Naive thymus-derived CD4-positive, alpha-beta T cell (primary cell): ENCODE data around the gene KLRF2. TPM values are rescaled to one million over a fixed set of nuclear protein-coding genes. Genes with fewer than 3 reads are reported as not detected.
A peak's percentile ranks its signal among the peaks of the same experiment; 100 is the strongest.

Experiments
- ATAC-seq: fragments of 150-1000 bp; cut with Tn5 transposase; 2 replicates; pipeline ENCODE4 v1.10.0; 2021; ENCODE audit warnings: mild to moderate bottlenecking, moderate library complexity
- CTCF ChIA-PET: fragments of 350-600 bp; sonication (Branson Sonifier 250); formaldehyde crosslinking; loops from one replicate; lab custom pipeline; 2021; ENCODE audit warnings: antibody characterized with exemption; lab: Charles Lee
- POLR2A ChIA-PET: fragments of 350-600 bp; sonication (Branson Sonifier 250); formaldehyde crosslinking; loops from one replicate; lab custom pipeline; 2021; ENCODE audit warnings: antibody characterized with exemption, inconsistent platforms; lab: Charles Lee
- DNase-seq, 9 donors: peaks; one replicate each; pipeline versions ENCODE4 v3.0.0 to v3.0.0-alpha.2; 2020 to 2022; ENCODE audit warnings: mixed read lengths in 1 of 9
- H3K27ac ChIP-seq: one replicate; pipeline ENCODE4 v1.7.0; 2013; ENCODE audit warnings: mild to moderate bottlenecking, low read depth, low read length, moderate library complexity
- H3K27me3 ChIP-seq, 2 donors: one replicate each; pipeline ENCODE4 v1.7.0; 2013; ENCODE audit warnings: low read length in 2 of 2, mild to moderate bottlenecking in 2 of 2, moderate library complexity in 2 of 2; ENCODE audit not compliant: control insufficient read depth in 2 of 2, insufficient read depth in 2 of 2
- H3K36me3 ChIP-seq, 3 experiments: 1 replicate in 2 of 3; 2 replicates in 1 of 3; pipeline ENCODE4 v1.7.0; 2013; ENCODE audit warnings: low read length in 3 of 3, mild to moderate bottlenecking in 3 of 3, moderate library complexity in 1 of 3; ENCODE audit not compliant: insufficient read depth in 3 of 3, control insufficient read depth in 2 of 3
- H3K4me1 ChIP-seq, 2 donors: one replicate each; pipeline ENCODE4 v1.7.0; 2013; ENCODE audit warnings: low read length in 2 of 2, mild to moderate bottlenecking in 2 of 2, moderate library complexity in 1 of 2; ENCODE audit not compliant: control insufficient read depth in 2 of 2, insufficient read depth in 2 of 2
- H3K4me3 ChIP-seq: 2 replicates; pipeline ENCODE4 v1.7.0; 2013; ENCODE audit warnings: mild to moderate bottlenecking, low read length
- H3K9me3 ChIP-seq, 3 experiments: 1 replicate in 2 of 3; 2 replicates in 1 of 3; pipeline ENCODE4 v1.7.0; 2013; ENCODE audit warnings: low read length in 3 of 3; ENCODE audit not compliant: control insufficient read depth in 2 of 3
- H3K27ac Mint-ChIP-seq, 9 donors: one replicate each; pipeline ENCODE4 v1.8.0; 2020 to 2022; ENCODE audit warnings: mixed read lengths in 9 of 9, mild to moderate bottlenecking in 8 of 9, moderate library complexity in 5 of 9, inconsistent platforms in 2 of 9
- H3K27me3 Mint-ChIP-seq, 5 donors: one replicate each; pipeline ENCODE4 v1.8.0; 2021 to 2022; ENCODE audit warnings: mixed read lengths in 5 of 5, mild to moderate bottlenecking in 1 of 5
- H3K36me3 Mint-ChIP-seq, 5 donors: one replicate each; pipeline ENCODE4 v1.8.0; 2020 to 2022; ENCODE audit warnings: mixed read lengths in 5 of 5, mild to moderate bottlenecking in 3 of 5, inconsistent platforms in 1 of 5
- H3K4me1 Mint-ChIP-seq, 7 donors: one replicate each; pipeline ENCODE4 v1.8.0; 2020 to 2022; ENCODE audit warnings: mixed read lengths in 7 of 7, mild to moderate bottlenecking in 3 of 7, inconsistent platforms in 1 of 7
- H3K4me3 Mint-ChIP-seq, 10 donors: one replicate each; pipeline ENCODE4 v1.8.0; 2020 to 2022; ENCODE audit warnings: mild to moderate bottlenecking in 10 of 10, mixed read lengths in 10 of 10, moderate library complexity in 6 of 10, inconsistent platforms in 2 of 10
- H3K9me3 Mint-ChIP-seq, 11 donors: one replicate each; pipeline ENCODE4 v1.8.0; 2020 to 2022; ENCODE audit warnings: mixed read lengths in 11 of 11, mild to moderate bottlenecking in 4 of 11, inconsistent platforms in 1 of 11, moderate library complexity in 1 of 11
- intact Hi-C, 2 donors: fragments of 100-400 bp; cut with micrococcal nuclease; formaldehyde crosslinking; loops; one replicate each; pipeline ENCODE4 v1.15.1; 2023
- polyA plus RNA-seq, 2 donors: library from polyadenylated mRNA; unstranded; fragments of 300-500 nt; fragmentation: Illumina TruSeq; gene quantifications; one replicate each; pipeline ENCODE4 v1.2.3, GENCODE V29; 2021
- total RNA-seq, 6 experiments: library from RNA in 5 of 6; stranded (reverse) in 5 of 6; gene quantifications; 1 replicate in 5 of 6; 2 replicates in 1 of 6; pipeline ENCODE4 v1.2.3 and lab custom pipeline; 2021 to 2026

The KLRF2 gene
- total and polyA plus RNA-seq, 7 experiments from 2014 or later, result not detected

- Mint-ChIP-seq H3K4me1 (peaks cover 0 to 10% (median 4%) of the 10 kb centered on the region in 7 donors), H3K4me3 (no peak overlapping the region), H3K27me3 (peaks cover 0 to 27% (median 0%) of the 10 kb centered on the region in 5 donors), H3K36me3 (no peaks in the 10 kb centered on the region), H3K27ac (no peak overlapping the region), H3K9me3 (peaks cover 0 to 1% (median 0%) of the 10 kb centered on the region in 11 donors)
- ChIA-PET CTCF (interaction anchor here (0.9 to 1.6 kb wide), 3 partner anchors 10 to 25 kb away, joined by 3 to 5 read pairs (median 3); no protein-coding TSS in a partner anchor), POLR2A (interaction anchor here (0.5 to 1.4 kb wide), 5 partner anchors 18 to 296 kb away, joined by 3 to 4 read pairs (median 3); partner anchors contain the start of gene CLEC2B)
- intact Hi-C loops, result loop anchor here (1.0 to 5.0 kb wide), 2 partner anchors 10 to 1827 kb away; no protein-coding TSS in a partner anchor
- Histone ChIP-seq H3K27me3 (no peaks in the 10 kb centered on the region), H3K27ac (no peak overlapping the region), H3K4me1 (no peaks in the 10 kb centered on the region), H3K36me3 (no peaks in the 10 kb centered on the region), H3K9me3 (no peaks in the 10 kb centered on the region), H3K4me3 (no peak overlapping the region)
- DNase-seq (no peak), ATAC-seq (no peak)
Measured at GRCh38 chr12:9895215-9895971, 14.1 kb downstream of the KLRF2 start.

DNA sequence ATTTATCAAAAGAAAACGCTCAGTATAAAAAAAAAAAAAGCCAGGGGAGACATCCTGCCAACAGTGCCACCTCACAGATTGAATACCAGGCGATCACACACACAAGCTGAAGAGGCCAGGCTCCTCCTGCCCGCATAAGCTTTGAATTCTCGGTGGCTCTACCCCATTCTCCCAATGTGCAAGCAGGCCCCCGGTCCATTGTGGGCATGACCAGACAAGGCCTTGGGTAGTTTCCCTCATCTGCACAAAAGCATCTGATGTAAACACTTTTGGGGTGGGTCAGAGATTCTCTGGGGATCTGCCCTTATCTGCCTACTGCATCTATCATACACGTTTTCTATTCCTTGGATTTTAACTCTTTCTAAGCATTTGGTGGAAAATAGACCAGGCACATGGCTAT, 16.2 kb downstream of the KLRF2 start:
- Histone ChIP-seq H3K36me3 (no peaks in the 10 kb centered on the region), H3K4me1 (no peaks in the 10 kb centered on the region), H3K4me3 (no peak overlapping the region), H3K9me3 (peaks cover 0 to 6% (median 0%) of the 10 kb centered on the region in 3 experiments), H3K27me3 (no peaks in the 10 kb centered on the region), H3K27ac (no peak overlapping the region)
- peaks cover 0 to 20% (median 6%) of the 10 kb centered on the region in 11 donors for H3K9me3 Mint-ChIP-seq
- no peak overlapping the region for H3K27ac Mint-ChIP-seq
- ATAC-seq (no peak), DNase-seq (no peak)
- H3K27me3 Mint-ChIP-seq, result peaks cover 0 to 29% (median 0%) of the 10 kb centered on the region in 5 donors
- ChIA-PET POLR2A (interaction anchor here (0.7 kb wide), 1 partner anchor 18 kb away, joined by 5 read pairs; no protein-coding TSS in a partner anchor), CTCF (no interaction called here)
- peaks cover 0 to 6% (median under 1%) of the 10 kb centered on the region in 5 donors for H3K36me3 Mint-ChIP-seq
- intact Hi-C loops, result loop anchor here in 1 of 2 donors (5.0 kb wide), 1 partner anchor 1825 kb away; no protein-coding TSS in a partner anchor
- H3K4me3 Mint-ChIP-seq, result no peak overlapping the region
- peaks cover 0 to 10% (median 4%) of the 10 kb centered on the region in 7 donors for H3K4me1 Mint-ChIP-seq

GRCh38 chr12:9899209-9899608, 17.9 kb downstream of the KLRF2 start:
- CTCF ChIA-PET, result no interaction called here
- Mint-ChIP-seq H3K4me3 (no peak overlapping the region), H3K9me3 (peaks cover 0 to 36% (median 14%) of the 10 kb centered on the region in 11 donors), H3K36me3 (peaks cover 0 to 18% (median 7%) of the 10 kb centered on the region in 5 donors), H3K27me3 (peaks cover 0 to 21% (median 0%) of the 10 kb centered on the region in 5 donors), H3K27ac (no peak overlapping the region), H3K4me1 (peaks cover 0 to 10% (median 3%) of the 10 kb centered on the region in 7 donors)
- Histone ChIP-seq H3K4me3 (no peak overlapping the region), H3K36me3 (no peaks in the 10 kb centered on the region), H3K9me3 (peaks cover 0 to 10% (median 0%) of the 10 kb centered on the region in 3 experiments), H3K27ac (no peak overlapping the region), H3K27me3 (no peaks in the 10 kb centered on the region), H3K4me1 (no peaks in the 10 kb centered on the region)
- intact Hi-C loops, result loop anchor here in 1 of 2 donors (5.0 kb wide), 1 partner anchor 1823 kb away; no protein-coding TSS in a partner anchor
- POLR2A ChIA-PET, result interaction anchor here (0.6 kb wide), 1 partner anchor 262 kb away, joined by 3 read pairs; no protein-coding TSS in a partner anchor
- ATAC-seq (no peak), DNase-seq (no peak)

DNA sequence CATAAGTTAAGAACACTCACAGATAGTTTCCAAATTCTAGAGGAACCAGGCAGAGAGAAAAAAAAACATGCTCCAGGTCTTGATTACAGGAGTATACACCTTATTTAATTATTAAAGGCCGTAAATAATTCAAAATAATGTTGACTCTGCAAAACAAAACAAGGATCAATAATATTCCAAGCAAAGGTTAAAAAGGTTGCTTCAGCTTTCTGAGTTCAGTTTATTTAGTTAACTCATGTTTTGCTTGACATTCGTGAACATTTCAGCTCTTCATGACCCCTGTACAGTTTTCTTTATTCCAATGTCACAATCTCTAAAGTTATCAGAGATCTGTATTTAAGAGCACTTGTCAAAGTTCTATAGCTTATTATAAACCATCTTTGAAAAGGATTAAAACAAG, 19.6 kb downstream of the KLRF2 start:
- H3K27me3 ChIP-seq, result no peaks in the 10 kb centered on the region
- H3K27me3 Mint-ChIP-seq, result peaks cover 0 to 13% (median 0%) of the 10 kb centered on the region in 5 donors
- no peak overlapping the region for H3K4me3 ChIP-seq
- H3K36me3 ChIP-seq, result no peaks in the 10 kb centered on the region
- H3K36me3 Mint-ChIP-seq, result peaks cover 0 to 29% (median 7%) of the 10 kb centered on the region in 5 donors
- ChIA-PET POLR2A (interaction anchor here (0.7 to 1.4 kb wide), 2 partner anchors 29 to 294 kb away, joined by 3 to 4 read pairs; no protein-coding TSS in a partner anchor), CTCF (interaction anchor here (0.7 to 1.0 kb wide), 2 partner anchors 24 to 252 kb away, joined by 3 read pairs; no protein-coding TSS in a partner anchor)
- peaks cover 1 to 5% of the 10 kb centered on the region in 2 donors for H3K4me1 ChIP-seq
- H3K9me3 ChIP-seq, result peaks cover 0 to 10% (median 0%) of the 10 kb centered on the region in 3 experiments
- no peak for ATAC-seq
- intact Hi-C loops, result no loop called here
- peaks cover 3 to 15% (median 9%) of the 10 kb centered on the region in 7 donors for H3K4me1 Mint-ChIP-seq
- no peak for DNase-seq
- no peak overlapping the region for H3K4me3 Mint-ChIP-seq
- peaks cover 0 to 40% (median 14%) of the 10 kb centered on the region in 11 donors for H3K9me3 Mint-ChIP-seq
- no peak overlapping the region for H3K27ac ChIP-seq
- H3K27ac Mint-ChIP-seq, result no peak overlapping the region

DNA sequence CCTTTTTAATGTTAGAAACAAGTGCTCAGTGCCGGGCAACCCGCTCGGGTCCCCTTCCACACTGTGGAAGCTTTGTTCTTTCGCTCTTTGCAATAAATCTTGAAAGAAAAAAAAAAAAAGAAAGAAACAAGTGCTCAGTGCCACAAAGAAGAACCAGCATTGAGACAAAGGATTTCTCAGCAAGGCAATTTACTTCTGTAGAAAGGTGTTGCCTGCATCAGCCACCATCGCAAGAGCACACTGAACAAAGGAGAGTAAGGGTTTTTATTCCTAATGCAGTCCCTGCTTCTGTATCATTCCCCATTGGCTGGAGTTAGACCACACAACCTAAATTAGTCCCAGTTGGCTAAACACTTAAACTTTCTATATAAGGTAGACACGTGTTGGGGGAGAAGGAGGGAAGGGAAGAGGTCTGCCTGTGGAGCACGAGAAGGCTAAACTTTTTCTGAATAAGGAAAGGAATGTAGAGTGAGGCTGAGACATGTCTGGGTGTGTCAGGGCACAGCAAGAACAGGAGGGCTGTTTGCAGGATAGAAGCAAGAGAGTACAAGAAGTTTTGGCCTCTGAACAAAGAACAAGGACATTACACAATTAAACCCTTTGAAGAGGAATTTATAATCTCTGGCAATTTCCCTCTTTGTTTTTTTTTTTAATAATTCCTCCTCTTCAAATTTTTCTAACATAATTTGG, 21.4 kb downstream of the KLRF2 start:
- ChIA-PET POLR2A (no interaction called here), CTCF (no interaction called here)
- Mint-ChIP-seq H3K4me1 (peaks cover 14 to 32% (median 25%) of the 10 kb centered on the region in 7 donors), H3K27me3 (peaks cover 0 to 9% (median 0%) of the 10 kb centered on the region in 5 donors), H3K4me3 (no peak overlapping the region), H3K27ac (peak overlapping the region in 1 of 9 donors; percentile 25), H3K9me3 (peaks cover 0 to 40% (median 14%) of the 10 kb centered on the region in 11 donors), H3K36me3 (peaks cover 0 to 44% (median 7%) of the 10 kb centered on the region in 5 donors)
- Histone ChIP-seq H3K4me3 (no peak overlapping the region), H3K9me3 (peaks cover 0 to 10% (median 0%) of the 10 kb centered on the region in 3 experiments), H3K4me1 (peaks cover 9 to 20% of the 10 kb centered on the region in 2 donors), H3K27ac (no peak overlapping the region), H3K27me3 (no peaks in the 10 kb centered on the region), H3K36me3 (no peaks in the 10 kb centered on the region)
- no peak for ATAC-seq
- intact Hi-C loops, result no loop called here
- DNase-seq, result no peak

DNA sequence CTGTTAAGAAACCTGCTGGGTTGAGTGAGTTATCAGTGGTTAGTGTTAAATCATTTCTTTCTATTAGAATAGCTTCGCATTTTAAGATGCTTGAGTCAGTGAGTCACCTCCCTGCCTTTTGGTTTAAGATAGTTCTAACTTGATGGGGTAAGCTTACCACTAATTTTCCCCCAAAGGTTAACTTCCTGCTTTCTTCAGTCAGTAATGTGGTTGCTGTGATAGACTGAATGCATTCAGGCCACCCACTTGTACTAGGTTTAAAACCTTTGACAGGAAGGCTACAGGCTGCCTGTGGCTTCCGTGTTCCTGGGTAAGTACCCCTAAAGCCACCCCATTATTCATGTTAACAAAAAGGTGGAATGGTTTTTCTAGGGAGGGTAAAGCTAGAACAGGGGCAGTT, 25.6 kb downstream of the KLRF2 start:
- Mint-ChIP-seq H3K27me3 (peaks cover 0 to under 1% (median 0%) of the 10 kb centered on the region in 5 donors), H3K9me3 (peaks cover 9 to 59% (median 31%) of the 10 kb centered on the region in 11 donors), H3K4me3 (peak overlapping the region; percentile 48 to 77 (median 68)), H3K27ac (peak overlapping the region; percentile 74 to 98 (median 83)), H3K36me3 (peaks cover 7 to 73% (median 19%) of the 10 kb centered on the region in 5 donors), H3K4me1 (peaks cover 16 to 45% (median 36%) of the 10 kb centered on the region in 7 donors)
- Histone ChIP-seq H3K36me3 (no peaks in the 10 kb centered on the region), H3K9me3 (peaks cover 0 to 33% (median 8%) of the 10 kb centered on the region in 3 experiments), H3K4me1 (peaks cover 9 to 20% of the 10 kb centered on the region in 2 donors), H3K27me3 (no peaks in the 10 kb centered on the region), H3K27ac (peak overlapping the region; percentile 51), H3K4me3 (no peak overlapping the region)
- POLR2A ChIA-PET, result interaction anchor here (0.6 to 5.7 kb wide), 11 partner anchors 10 to 250 kb away, joined by 3 to 47 read pairs (median 4); partner anchors contain the start of gene CLEC2B
- CTCF ChIA-PET, result interaction anchor here (0.6 to 1.3 kb wide), 7 partner anchors 11 to 246 kb away, joined by 3 to 5 read pairs (median 3); no protein-coding TSS in a partner anchor
- ATAC-seq (peak; percentile 96), DNase-seq (peak in 8 of 9 donors; percentile 26 to 68 (median 47))
- intact Hi-C loops, result loop anchor here (1.0 to 5.0 kb wide), 4 partner anchors 18 to 93 kb away; partner anchors contain the start of gene CLEC2B (in 2 of the 2)
